Measurements from ENCODE around the gene SCNN1A. TPM values are rescaled to one million over a fixed set of nuclear protein-coding genes. Genes with fewer than 3 reads are reported as not detected.

Gene SCNN1A
- polyA plus RNA-seq, 1 experiment: 0.36 TPM

- no peak for TF ChIP-seq CTCF (IDR thresholded peaks at IDR 0.05; ENCODE audit: insufficient read depth, low read depth, low read length)
- CTCF ChIA-PET: interaction anchor here (1.0 kb wide), 1 partner anchor 45 kb away, joined by 3 read pairs; no protein-coding TSS in a partner anchor
- Histone ChIP-seq H3K4me3 (ENCODE audit: low read depth, low read length) (no peak overlapping the region), H3K36me3 (ENCODE audit: control insufficient read depth, insufficient read depth, low read length) (no peaks in the 10 kb centered on the region), H3K27me3 (ENCODE audit: control insufficient read depth, insufficient read depth, low read length) (no peaks in the 10 kb centered on the region)
- no peak for DNase-seq (ENCODE audit: low read depth)
- POLR2A ChIA-PET: no interaction called here
Observed at GRCh38 chr12:6317693-6318439, 57.5 kb downstream of the SCNN1A start.

- DNase-seq (ENCODE audit: low read depth): no peak
Observed at GRCh38 chr12:6316921-6317692, 58.3 kb downstream of the SCNN1A start.

GRCh38 chr12:6315704-6316597, 59.4 kb downstream of the SCNN1A start:
- TF ChIP-seq CTCF (IDR thresholded peaks at IDR 0.05; ENCODE audit: insufficient read depth, low read depth, low read length): no peak
- no peak for DNase-seq (ENCODE audit: low read depth)
- H3K4me3 ChIP-seq (ENCODE audit: low read depth, low read length): no peak overlapping the region
- CTCF ChIA-PET: interaction anchor here (1.3 to 4.0 kb wide), 6 partner anchors 7 to 328 kb away, joined by 3 to 13 read pairs (median 4); no protein-coding TSS in a partner anchor
- POLR2A ChIA-PET: no interaction called here
- H3K36me3 ChIP-seq (ENCODE audit: control insufficient read depth, insufficient read depth, low read length): no peaks in the 10 kb centered on the region
- H3K27me3 ChIP-seq (ENCODE audit: control insufficient read depth, insufficient read depth, low read length): peaks cover 5% of the 10 kb centered on the region

More at GRCh38 chr12:6316921-6317692, 58.3 kb downstream of the SCNN1A start:
- CTCF ChIA-PET: interaction anchor here (1.0 to 1.7 kb wide), 2 partner anchors 12 to 46 kb away, joined by 3 to 4 read pairs; no protein-coding TSS in a partner anchor
- no peak for TF ChIP-seq CTCF (IDR thresholded peaks at IDR 0.05; ENCODE audit: insufficient read depth, low read depth, low read length)
- no peaks in the 10 kb centered on the region for H3K27me3 ChIP-seq (ENCODE audit: control insufficient read depth, insufficient read depth, low read length)
- no peak overlapping the region for H3K4me3 ChIP-seq (ENCODE audit: low read depth, low read length)
- no peaks in the 10 kb centered on the region for H3K36me3 ChIP-seq (ENCODE audit: control insufficient read depth, insufficient read depth, low read length)
- POLR2A ChIA-PET: no interaction called here

- ChIA-PET CTCF (interaction anchor here (1.3 to 4.0 kb wide), 5 partner anchors 8 to 327 kb away, joined by 3 to 13 read pairs (median 4); no protein-coding TSS in a partner anchor), POLR2A (no interaction called here)
- Histone ChIP-seq H3K27me3 (ENCODE audit: control insufficient read depth, insufficient read depth, low read length) (peaks cover 9% of the 10 kb centered on the region), H3K4me3 (ENCODE audit: low read depth, low read length) (no peak overlapping the region), H3K36me3 (ENCODE audit: control insufficient read depth, insufficient read depth, low read length) (no peaks in the 10 kb centered on the region)
- TF ChIP-seq CTCF (IDR thresholded peaks at IDR 0.05; ENCODE audit: insufficient read depth, low read depth, low read length): no peak
- DNase-seq (ENCODE audit: low read depth): no peak
Observed at GRCh38 chr12:6315184-6315583, 60.2 kb downstream of the SCNN1A start.
